Measurements from ENCODE around the gene ALDH18A1. TPM values are rescaled to one million over a fixed set of nuclear protein-coding genes. Genes with fewer than 3 reads are reported as not detected.

ALDH18A1 gene
- total RNA-seq, 4 donors from 2014 or later: 23.5 to 35.2 (median 28.8) TPM

DNA sequence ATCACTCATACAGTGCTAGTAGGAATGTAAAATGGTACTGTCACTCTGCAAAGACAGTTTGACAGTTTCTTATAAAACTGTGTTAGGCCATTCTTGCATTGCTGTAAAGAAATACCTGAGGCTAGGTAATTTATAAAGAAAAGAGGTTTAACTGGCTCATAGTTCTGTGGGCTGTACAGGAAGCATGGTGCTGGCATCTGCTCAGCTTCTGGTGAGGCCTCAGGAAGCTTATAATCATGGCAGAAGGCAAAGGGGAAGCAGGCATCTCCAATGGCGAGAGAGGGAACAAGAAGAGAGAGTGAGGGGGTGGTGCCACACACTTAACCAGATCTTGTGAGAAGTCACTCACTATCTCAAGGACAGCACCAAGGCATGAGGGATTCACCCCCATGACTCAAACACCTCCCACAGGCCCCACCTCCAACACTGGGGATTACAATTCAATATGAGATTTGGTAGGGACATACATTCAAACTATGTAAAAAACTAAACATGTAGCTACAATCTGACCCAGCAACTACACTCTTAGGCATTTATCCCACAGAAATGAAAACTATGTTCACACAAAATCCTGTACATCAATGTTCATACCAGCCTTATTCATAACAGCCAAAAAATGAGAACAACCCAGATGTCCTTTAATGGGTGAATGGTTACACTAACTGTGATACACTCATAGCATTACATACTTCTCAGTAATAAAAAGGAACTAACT, 5.0 kb downstream of the ALDH18A1 start:
- no peak for DNase-seq (ENCODE audit: low spot score)

DNA sequence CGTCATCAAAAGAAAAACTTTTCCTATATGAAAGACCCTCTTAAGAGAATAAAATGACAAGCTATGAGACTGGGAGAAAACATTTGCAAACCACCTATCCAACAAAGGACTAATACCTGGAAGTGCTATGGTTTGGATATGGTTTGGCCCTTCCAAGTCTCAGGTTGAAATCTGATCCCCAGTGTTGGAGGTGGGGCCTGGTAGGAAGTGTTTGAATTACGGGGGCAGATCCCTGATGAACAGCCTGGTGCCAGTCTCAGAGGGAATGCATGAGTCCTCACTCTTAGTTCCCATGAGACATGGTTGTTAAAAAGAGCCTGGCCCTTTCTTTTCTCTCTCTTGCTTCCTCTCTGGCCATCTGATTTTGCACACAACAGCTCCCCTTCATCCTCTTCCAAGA, 6.3 kb downstream of the ALDH18A1 start:
- ATAC-seq (ENCODE audit: low FRiP score): no peak
- TF ChIP-seq CTCF (IDR thresholded peaks at IDR 0.05): no peak
- no peak for DNase-seq (ENCODE audit: low spot score)

More for the DNA sequence above, 5.0 kb downstream of the ALDH18A1 start:
- TF ChIP-seq CTCF (IDR thresholded peaks at IDR 0.05): no peak
- no peak for ATAC-seq (ENCODE audit: low FRiP score)

DNA sequence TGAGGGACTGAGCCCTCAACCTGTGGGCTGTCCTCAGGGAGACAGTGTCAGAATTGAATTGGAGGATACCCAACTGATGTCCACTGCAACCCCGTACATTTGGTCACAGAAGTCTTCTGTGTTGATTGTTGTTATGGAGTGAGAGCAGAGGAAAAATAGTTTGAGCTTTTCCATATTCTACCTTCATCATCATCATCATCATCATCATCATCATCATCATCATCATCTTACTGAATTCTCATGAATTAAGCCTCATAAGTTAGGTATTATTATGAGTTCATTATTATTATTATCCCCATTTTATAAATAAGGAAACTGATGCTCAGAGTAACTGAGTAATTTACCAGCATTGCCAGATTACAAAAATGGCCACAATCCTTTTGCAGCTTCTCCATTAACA, 8.4 kb downstream of the ALDH18A1 start:
- no peak for DNase-seq (ENCODE audit: low spot score)
- ATAC-seq (ENCODE audit: low FRiP score): no peak
- TF ChIP-seq CTCF (IDR thresholded peaks at IDR 0.05): no peak

GRCh38 chr10:95646160-95646559, 10.4 kb downstream of the ALDH18A1 start:
- no peak for DNase-seq (ENCODE audit: low spot score)
- ATAC-seq (ENCODE audit: low FRiP score): no peak
- no peak for TF ChIP-seq CTCF (IDR thresholded peaks at IDR 0.05)

GRCh38 chr10:95644901-95645300, 11.6 kb downstream of the ALDH18A1 start:
- no peak for ATAC-seq (ENCODE audit: low FRiP score)
- no peak for DNase-seq (ENCODE audit: low spot score)
- TF ChIP-seq CTCF (IDR thresholded peaks at IDR 0.05): no peak

DNA sequence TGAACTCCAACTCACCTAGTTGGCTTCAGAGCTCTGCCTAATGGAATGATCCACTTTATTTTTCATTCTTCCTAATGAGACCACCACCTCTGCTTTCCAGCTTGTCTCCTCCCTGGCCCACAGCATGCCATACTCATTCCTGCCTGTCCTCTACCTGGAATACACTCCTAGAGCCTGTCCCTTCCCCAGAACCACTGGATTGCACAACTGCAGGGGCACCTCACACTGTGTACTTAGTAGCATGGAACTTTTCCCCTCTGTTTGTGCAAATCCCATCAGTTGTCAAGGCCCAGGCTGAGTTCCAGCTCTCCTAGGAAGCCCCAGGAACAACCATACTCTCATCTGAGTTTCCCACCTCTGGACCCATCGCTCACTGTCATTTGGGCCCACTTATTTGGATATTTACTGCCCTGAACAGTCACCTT, 15.6 kb downstream of the ALDH18A1 start:
- DNase-seq (ENCODE audit: low spot score) (no peak), ATAC-seq (ENCODE audit: low FRiP score) (no peak)
- no peak for TF ChIP-seq CTCF (IDR thresholded peaks at IDR 0.05)

DNA sequence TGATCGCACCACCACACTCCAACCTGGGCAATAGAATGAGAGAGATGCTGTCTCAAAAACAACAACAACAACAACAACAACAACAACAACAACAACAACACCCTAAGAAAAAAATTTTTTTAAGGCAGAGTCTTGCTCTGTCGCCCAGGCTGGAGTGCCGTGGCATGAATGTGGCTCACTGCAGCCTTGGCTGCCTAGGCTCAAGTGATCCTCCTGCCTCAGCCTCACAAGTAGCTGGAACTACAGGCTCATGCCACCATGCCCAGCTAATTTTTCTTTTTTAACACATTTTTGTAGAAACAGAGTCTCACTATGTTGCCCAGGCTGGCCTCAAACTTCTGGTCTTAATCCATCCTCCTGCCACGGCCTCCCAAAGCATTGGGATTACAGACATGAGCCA, 18.6 kb downstream of the ALDH18A1 start:
- ATAC-seq (ENCODE audit: low FRiP score) (no peak), DNase-seq (ENCODE audit: low spot score) (no peak)
- no peak for TF ChIP-seq CTCF (IDR thresholded peaks at IDR 0.05)

All from omental fat pad (tissue), 4 donors.